Medulla oblongata (tissue), 1 donor: ENCODE data around the gene POGK.
"Not testable (repeated sequence)": the region's sequence is repeated elsewhere in the genome, so short reads cannot be mapped to it uniquely, and the experiment has no call there.

Experiments used
- DNase-seq: peaks from one replicate; pipeline ENCODE4 v3.0.0-alpha.2; 2015; ENCODE audit errors: extremely low spot score

POGK gene

DNA sequence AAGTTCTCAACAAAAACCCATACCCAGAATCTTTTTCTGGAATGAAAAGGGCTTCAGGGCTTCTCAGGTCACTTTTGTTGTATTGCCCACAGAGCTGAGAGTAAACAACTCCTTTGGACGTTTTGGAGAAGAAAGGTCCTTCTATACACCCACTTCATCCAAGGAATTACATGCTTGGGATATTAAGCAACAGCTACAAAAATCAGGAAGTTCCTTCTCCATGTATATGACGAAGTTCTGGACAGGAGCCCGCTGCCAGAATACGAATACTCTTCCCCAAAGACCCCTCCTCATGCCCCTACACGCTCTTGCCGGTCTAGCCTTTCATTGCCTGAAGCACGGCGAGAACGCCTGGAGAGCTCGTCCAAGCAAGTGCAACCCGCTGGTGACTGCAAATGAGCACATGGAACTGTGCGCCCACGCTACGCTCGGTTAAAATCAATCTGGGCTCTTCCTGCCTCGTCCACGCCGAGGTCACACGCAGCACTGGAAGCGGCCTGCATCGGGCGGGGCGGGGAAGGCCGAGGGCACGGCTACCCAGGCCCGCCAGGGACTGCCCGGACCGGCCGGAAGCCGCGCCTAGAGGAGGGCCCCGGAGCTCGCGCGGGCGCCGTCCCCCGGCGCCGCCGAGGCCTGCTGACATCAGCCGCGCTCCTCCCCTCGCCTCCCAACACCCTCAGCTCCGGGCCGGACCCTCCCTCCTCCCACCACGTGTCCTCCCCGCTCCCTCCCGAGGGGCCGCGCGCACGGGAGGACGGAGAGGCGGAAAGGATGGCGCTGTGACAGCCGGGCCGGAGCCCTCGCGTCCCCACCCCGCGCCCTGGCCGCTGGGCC is at the start of gene POGK:
TSS of gene POGK (plus strand) at position 710 of the 834 bp plus-strand sequence. CDS start 1,482 bp downstream, outside the sequence.
- peak; percentile 96 for DNase-seq

DNA sequence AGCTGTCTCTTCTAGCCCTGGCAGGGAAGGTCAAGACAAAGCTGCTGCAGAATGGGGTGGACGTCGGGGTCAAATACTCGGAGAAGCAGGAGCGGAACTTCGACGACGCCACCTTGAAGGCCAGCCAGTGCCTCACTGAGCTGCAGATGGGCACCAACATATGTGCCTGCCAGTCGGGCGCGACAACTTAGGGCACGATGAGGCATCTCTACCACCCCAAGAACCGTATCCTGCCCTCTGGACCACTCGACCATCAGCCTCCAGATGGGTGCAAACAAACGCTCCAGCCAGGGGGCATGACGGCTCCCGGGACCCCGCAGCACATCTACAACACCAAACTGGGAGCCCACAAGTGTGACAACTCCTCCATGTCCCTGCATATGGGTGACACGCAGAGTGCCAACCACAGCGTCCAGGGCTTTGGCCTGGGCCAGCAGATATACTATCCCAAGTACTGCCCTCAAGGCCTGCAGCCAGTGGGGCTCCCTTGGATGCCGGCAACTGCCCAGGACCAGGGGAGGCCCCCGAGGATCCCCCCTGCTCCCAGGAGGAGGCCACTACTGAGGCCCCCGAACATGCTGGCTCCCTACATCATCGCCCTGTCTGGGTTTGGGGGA is 42.5 kb upstream of the POGK start:
- DNase-seq, result no peak

DNA sequence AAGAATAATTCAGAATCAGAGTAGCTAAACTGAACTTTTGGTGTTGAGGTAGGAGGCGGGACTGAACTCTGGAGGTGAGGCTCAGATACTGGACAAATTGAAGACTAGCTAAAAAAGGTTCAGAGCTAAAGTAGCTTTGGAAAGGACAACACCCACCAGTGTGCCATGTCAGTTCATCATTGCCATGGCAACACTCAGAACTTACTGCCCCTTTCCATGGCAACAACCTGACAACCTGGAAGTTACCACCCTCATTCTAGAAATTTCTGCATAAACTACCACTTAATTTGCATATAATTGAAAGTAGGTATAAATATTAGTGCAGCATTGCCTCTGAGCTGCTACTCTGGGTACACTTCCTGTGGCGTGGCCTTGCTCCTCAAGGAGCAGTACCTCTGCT is 30.3 kb upstream of the POGK start:
- DNase-seq, result no peak

GRCh38 chr1:166811691-166812090 is 27.6 kb upstream of the POGK start:
- DNase-seq, result no peak

DNA sequence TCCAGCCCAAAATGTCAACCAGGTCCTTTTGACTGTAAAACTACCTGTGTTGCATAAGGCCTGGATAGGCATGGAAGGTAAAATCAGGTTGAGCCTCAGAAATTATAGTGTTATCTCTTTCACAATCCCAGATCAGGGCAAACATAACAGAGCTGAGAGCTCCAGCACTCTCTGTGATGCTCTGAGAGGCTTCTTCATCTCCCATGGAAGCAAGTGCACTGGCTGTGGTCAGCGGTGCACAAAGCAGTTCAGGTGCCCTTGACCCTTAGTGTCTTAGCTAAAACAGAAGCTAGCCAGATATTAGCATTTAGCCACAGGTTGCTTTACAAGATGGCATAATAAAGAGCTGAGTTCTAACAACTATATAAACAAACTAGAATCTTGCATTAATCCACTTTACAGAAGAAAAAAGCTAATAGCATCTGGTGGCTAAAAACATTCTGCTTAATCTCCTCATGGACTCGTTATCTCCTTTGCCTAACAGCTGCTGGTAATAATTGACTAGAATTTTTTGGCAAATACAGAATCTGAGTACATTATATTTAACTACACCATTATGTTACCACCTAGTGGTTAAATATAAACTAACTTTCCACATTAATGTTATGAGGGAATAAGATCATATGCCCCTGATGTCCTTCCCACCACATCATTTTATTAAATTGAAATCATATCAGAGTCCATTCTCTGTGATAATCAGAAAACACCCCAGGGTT is 25.6 kb upstream of the POGK start:
- no peak for DNase-seq

DNA sequence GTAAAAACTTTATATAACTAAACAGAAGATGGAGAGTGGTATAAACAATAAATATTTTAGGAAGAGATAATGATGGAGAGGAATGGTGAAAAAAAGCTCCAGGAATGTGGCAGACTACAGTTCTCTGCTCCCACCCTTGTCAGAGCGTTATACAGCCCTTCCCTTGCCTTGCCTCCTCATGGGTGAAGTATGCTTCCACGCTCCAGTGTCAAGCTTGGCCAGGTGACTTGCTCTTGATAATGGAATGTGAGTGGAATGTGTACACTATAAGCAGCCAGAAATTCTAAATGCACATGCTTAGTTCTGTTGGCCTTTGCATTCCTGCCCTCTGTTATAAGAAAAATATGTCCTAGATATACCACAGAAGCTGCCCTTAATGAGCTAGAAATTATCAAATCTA is 24.7 kb upstream of the POGK start:
- no peak for DNase-seq

GRCh38 chr1:166819974-166820373 is 19.3 kb upstream of the POGK start:
- no peak for DNase-seq

DNA sequence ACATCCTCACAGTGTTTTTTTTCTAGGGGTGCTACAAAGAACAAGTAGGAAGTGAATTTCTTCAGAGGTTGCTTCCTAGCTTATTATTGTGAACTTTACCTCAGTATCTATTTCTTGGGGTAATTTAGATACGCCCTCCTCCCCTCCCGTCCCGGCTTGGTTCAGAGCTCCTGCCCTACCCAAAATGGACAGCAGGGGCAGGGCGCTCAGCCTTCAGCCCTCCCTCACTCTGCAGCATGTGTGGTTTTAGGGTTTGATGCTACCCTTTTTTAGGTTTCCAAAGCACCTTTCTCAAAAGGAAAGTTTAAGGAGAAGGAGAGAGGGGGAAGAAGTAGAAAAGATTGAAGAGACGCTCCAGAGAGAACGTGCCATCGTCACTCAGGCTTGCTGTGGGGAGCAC is 16.9 kb upstream of the POGK start:
- no peak for DNase-seq

- no peak for DNase-seq
Measured at GRCh38 chr1:166827426-166827825, 11.8 kb upstream of the POGK start.

- not testable (repeated sequence) for DNase-seq
Measured at GRCh38 chr1:166829762-166830161, 9.5 kb upstream of the POGK start.

GRCh38 chr1:166836733-166837132 is 2.5 kb upstream of the POGK start:
- DNase-seq, result no peak

DNA sequence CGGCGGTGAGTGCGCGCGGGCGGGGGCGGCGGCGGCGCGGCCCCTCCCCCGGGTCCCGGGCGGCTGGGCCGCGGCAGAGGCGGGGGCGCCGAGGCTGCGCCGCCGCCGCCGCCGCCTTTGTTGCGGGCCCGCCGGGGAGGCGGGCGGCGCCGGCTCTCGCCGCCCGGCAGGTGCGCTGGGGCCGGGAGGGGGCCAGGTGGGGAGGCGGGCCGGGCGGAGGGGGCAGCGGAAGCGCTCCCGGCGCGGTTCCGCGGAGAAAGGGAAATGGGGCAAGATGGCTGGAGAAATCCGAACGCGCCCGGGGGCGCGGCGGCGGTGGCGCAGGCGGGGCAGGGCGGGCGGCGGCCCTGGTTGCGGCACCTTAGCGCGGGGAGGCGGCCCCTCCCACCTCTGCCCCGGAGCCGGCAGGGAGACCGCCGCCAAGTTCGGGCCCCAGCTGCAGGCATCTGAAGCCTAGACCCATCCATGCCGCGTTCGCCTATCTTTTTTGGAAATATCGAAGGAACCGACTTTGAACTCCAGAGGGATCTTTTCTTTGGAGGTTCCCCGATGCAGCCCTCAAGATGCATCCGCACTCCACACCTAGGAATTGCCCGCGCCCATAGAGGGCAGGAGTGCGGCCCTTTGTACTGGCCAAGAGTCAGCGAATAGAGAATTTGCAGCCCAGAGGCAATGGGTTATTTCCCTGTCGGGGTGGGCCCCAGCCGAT is 479 bp downstream of the POGK start:
- DNase-seq, result peak; percentile 59

DNA sequence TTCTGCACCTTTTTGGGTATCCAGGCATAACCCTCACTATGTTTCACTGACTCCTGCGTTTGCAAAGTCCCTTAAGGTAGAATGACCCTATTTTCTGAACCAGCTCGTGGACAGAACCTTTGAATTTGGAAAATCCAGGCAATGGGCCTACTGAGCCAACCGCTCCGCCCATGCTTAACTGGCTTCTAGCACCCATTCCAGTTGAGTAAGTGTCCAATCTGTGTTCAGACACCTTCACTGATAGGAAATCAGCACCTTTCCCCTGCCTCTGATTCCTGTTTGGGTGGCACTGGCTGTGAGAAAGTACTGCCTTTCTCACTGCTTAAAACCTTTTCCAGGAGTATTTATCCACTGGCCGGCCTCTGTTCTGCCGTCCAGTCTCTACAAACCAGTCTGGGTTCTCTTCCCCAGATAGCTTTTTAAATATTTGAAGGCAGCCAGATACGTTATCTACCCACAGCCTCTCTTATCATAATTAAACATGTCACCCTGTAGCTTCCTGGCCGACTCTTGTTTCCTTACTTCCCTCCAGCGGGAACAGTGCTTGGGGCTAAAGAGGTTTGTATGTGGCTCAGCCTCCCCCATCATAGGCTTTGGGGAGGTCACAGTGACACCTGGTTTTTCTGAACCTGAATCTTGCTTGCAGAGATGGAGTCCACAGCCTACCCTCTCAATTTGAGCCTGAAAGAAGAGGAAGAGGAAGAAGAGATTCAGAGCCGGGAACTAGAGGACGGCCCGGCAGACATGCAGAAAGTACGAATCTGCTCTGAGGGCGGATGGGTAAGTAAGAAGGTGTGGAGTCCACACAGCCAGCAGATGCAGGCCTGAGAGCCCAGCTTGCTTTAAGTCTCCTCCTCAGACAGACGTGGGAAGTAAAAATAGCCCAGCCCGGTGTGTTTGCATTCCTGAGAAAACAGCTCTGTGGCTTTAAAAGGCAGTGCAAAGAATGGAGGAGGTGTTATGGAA is 1.3 kb downstream of the POGK start:
- DNase-seq, result no peak

DNA sequence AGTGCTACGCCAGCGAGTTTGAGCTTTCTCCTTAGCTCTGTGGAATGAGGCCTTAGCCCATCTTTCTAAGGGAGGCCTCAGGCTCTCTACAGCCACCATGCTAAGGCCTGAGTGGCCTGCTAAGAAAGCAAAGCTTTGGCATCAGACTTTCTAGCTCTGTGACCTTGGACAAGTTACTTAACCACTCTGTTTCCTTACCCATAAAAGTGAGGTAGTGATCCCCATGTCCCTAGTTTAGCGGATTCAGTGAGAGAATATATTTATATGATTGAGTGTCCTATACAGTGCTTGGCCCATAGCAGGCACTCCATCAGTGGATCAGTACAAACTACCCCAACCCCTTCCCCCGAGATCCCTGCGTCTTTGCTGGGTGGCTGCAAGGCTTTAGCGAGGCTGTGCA is 4.0 kb downstream of the POGK start:
- no peak for DNase-seq

GRCh38 chr1:166843769-166844596 is 4.7 kb downstream of the POGK start:
- peak; percentile 75 for DNase-seq

- no peak for DNase-seq
Measured at GRCh38 chr1:166844791-166845190, 5.5 kb downstream of the POGK start.

DNA sequence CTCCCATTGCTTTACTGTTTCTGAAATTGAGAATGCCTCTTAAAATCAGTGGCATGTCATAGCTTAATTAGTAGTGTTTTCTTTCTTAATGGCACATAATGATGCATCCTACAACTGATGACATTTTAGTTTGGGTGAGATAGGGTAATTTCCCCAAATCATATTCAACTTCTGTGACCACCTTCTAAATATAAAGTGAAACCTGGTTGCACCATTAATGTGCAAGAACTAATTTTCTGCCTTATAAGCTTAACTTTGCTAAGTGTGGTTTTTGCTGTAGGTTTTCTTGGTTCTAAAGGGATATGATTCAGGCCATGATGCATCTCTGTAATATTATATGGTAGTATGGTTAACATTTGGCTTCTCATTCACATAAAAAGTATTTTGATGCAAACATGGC is 8.9 kb downstream of the POGK start:
- DNase-seq, result no peak

- DNase-seq, result no peak
Measured at GRCh38 chr1:166849135-166849534, 9.9 kb downstream of the POGK start.

DNA sequence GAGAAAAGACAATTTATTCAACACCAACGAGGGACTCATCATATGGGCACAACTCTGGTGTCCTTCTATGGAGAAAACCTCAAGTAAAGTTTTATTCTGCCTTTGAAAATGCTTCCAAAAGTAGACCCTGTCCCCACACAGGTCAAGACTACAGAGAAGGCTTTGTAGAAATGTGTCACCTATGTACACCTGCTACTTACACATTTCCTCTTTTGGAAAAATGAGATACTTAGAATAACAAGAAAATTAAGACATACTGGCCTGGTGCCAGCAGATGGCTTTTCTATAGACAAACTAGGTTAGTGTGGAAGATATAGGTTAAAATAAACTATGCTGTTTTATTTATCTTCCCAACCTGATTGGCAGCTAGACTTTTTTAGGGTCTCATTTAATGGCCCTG is 13.6 kb downstream of the POGK start:
- no peak for DNase-seq

GRCh38 chr1:166855558-166855957 is 16.3 kb downstream of the POGK start:
- no peak for DNase-seq
